Calu3 (cell line): Measurements from ENCODE around the gene SRRM5. TPM values are rescaled to one million over a fixed set of nuclear protein-coding genes. Genes with fewer than 3 reads are reported as not detected.

Source experiments
- Bru-seq: library from RNA; stranded (reverse); fragments of 400-500 nt; gene quantifications from one replicate; lab custom pipeline; 2021; lab: Mats Ljungman, UMichigan
- BruChase-seq, 2 experiments: library from RNA; stranded (reverse); fragments of 400-500 nt; gene quantifications; one replicate each; lab custom pipeline; 2021; lab: Mats Ljungman, UMichigan
- BruUV-seq: library from RNA; stranded (reverse); fragments of 400-500 nt; replicated peaks from 2 replicates; lab custom pipeline; 2021; lab: Mats Ljungman, UMichigan
- CTCF ChIA-PET: fragments of 300-600 bp; sonication (Branson Sonifier 250); formaldehyde crosslinking; loops from one replicate; lab custom pipeline; 2022; ENCODE audit warnings: antibody characterized with exemption; lab: Charles Lee
- DNase-seq: peaks from one replicate; pipeline ENCODE4 v3.0.0; 2022
- H3K27ac Mint-ChIP-seq: one replicate; pipeline ENCODE4 v1.8.0; 2022; ENCODE audit warnings: mixed read lengths; ENCODE audit not compliant: unreplicated experiment
- H3K27me3 Mint-ChIP-seq: one replicate; pipeline ENCODE4 v1.8.0; 2022; ENCODE audit warnings: mixed read lengths; ENCODE audit not compliant: unreplicated experiment
- H3K36me3 Mint-ChIP-seq: one replicate; pipeline ENCODE4 v1.8.0; 2022; ENCODE audit warnings: mild to moderate bottlenecking, moderate library complexity, mixed read lengths; ENCODE audit not compliant: insufficient read depth, unreplicated experiment
- H3K4me1 Mint-ChIP-seq: one replicate; pipeline ENCODE4 v1.8.0; 2022; ENCODE audit warnings: mild to moderate bottlenecking, low read depth, mixed read lengths; ENCODE audit not compliant: unreplicated experiment
- H3K4me3 Mint-ChIP-seq: one replicate; pipeline ENCODE4 v1.8.0; 2022; ENCODE audit warnings: mild to moderate bottlenecking, low read depth, moderate library complexity, mixed read lengths; ENCODE audit not compliant: unreplicated experiment
- H3K9me3 Mint-ChIP-seq: one replicate; pipeline ENCODE4 v1.8.0; 2022; ENCODE audit warnings: low read depth, mixed read lengths; ENCODE audit not compliant: unreplicated experiment
- CTCF ChIP-seq: fragments of 200-600 bp; IDR thresholded peaks from one replicate; pipeline ENCODE4 v1.8.0; 2022; ENCODE audit warnings: antibody characterized with exemption; ENCODE audit not compliant: unreplicated experiment
- intact Hi-C: fragments of 100-400 bp; cut with micrococcal nuclease; formaldehyde crosslinking; loops from one replicate; pipeline ENCODE4 v1.10.0; 2022; ENCODE audit not compliant: unreplicated experiment
- long read RNA-seq: library from polyadenylated mRNA; stranded (forward); transcript quantifications from one replicate; pipeline ENCODE4 v2.0.0, GENCODE V29; 2022
- total RNA-seq: library from RNA; stranded (reverse); gene quantifications from 2 replicates; pipeline ENCODE4 v1.2.3, GENCODE V29; 2022

The SRRM5 gene, protein sequence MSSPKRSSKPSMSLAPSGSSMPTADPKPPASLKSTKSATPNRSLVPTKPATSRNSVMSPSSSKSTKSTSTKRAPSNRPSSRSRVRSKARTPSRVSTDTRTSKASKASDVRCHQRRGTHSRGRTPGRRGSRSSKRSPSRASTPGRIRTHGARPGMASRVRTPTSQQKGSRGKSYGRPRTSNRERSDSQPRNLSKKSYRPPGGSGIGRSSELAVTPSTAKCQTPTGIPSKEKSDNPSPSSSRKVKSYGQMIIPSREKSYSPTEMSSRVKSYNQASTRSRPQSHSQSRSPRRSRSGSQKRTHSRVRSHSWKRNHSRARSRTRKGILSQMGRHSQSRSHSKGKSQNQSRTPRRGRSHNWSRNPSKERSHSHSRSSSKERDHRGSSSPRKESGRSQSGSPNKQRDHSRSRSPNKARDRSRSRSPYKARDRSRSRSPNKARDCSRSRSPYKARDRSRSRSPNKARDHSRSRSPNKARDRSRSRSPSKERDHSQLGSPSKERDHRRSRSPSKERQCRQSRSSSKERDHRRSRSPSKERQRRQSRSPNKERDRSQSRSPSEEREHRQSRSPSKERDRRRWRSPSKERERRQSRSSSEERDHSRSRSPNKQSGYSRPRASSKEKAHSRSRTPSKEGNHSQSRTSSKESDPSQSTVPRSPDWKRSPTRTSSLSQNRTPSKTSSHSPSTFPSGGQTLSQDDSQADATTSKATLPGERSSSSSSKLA
- 1.9 and 2.0 TPM in 2 replicates for total RNA-seq
- Bru-seq, nascent RNA, result percentile 59 among the genes with signal in this experiment
- percentile 79 among the genes with signal in this experiment for BruChase-seq, experiment 1, labeled RNA remaining after a 6-hour chase
- BruChase-seq, experiment 2, labeled RNA remaining after a 2-hour chase, result percentile 73 among the genes with signal in this experiment
- long read RNA-seq, result 0 reads

GRCh38 chr19:43611788-43612187, at the start of gene SRRM5:
Gene SRRM5 (plus strand): TSS chr19:43612088. CDS start chr19:43612122, 34 bp downstream.
- Mint-ChIP-seq H3K27me3 (no peaks in the 10 kb centered on the region), H3K36me3 (peaks cover 9% of the 10 kb centered on the region), H3K4me3 (no peak within 1 kb of the TSS), H3K9me3 (peaks cover 9% of the 10 kb centered on the region), H3K4me1 (no peaks in the 10 kb centered on the region), H3K27ac (no peak within 1 kb of the TSS)
- intact Hi-C loops, result no loop called here
- no peak for TF ChIP-seq CTCF
- DNase-seq, result no peak
- CTCF ChIA-PET, result no interaction called here
- BruUV-seq, result no TSS peak

- Mint-ChIP-seq H3K36me3 (peaks cover 21% of the 10 kb centered on the region), H3K9me3 (no peaks in the 10 kb centered on the region), H3K4me3 (no peak overlapping the region), H3K27ac (no peak overlapping the region), H3K4me1 (peaks cover 8% of the 10 kb centered on the region), H3K27me3 (no peaks in the 10 kb centered on the region)
- no peak for TF ChIP-seq CTCF
- no peak for DNase-seq
- CTCF ChIA-PET, result no interaction called here
- intact Hi-C loops, result no loop called here
- BruUV-seq, result no TSS peak
Measured at GRCh38 chr19:43562226-43562697, 49.6 kb upstream of the SRRM5 start.

DNA sequence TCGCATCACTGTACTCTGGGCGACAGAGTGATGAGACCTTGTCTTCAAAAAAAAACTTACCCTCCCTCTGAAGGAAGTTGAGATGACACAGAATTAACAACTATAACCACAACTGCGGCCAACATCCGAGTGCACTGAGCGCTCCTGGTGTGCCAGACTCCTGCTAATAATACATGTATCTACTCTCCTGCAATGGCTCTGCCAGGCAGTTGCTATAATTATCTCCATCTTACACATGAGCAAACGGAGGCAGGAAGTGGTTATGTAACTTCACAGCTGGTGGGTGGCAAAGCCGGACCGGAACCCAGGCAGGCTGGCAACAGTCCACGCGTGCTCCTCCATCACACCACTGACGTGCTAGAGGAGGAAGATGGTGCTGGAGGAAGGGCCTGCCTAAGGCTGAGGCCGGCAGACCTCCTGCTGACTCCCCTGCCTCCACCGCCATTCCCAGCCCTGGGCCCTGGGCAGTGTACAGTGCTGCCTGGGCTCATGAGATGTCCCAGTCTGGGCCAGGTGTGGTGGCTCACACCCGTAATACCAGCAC, 49.1 kb upstream of the SRRM5 start:
- no TSS peak for BruUV-seq
- CTCF ChIA-PET, result no interaction called here

More for the DNA sequence above, 49.1 kb upstream of the SRRM5 start:
- no peaks in the 10 kb centered on the region for H3K27me3 Mint-ChIP-seq
- H3K36me3 Mint-ChIP-seq, result peaks cover 23% of the 10 kb centered on the region
- H3K27ac Mint-ChIP-seq, result no peak overlapping the region
- intact Hi-C loops, result no loop called here
- no peaks in the 10 kb centered on the region for H3K9me3 Mint-ChIP-seq
- peaks cover 8% of the 10 kb centered on the region for H3K4me1 Mint-ChIP-seq
- TF ChIP-seq CTCF, result no peak
- DNase-seq, result no peak
- H3K4me3 Mint-ChIP-seq, result no peak overlapping the region
